Measurements from ENCODE around the gene CYP27B1. TPM values are rescaled to one million over a fixed set of nuclear protein-coding genes. Genes with fewer than 3 reads are reported as not detected.
"Not testable (repeated sequence)": the region's sequence is repeated elsewhere in the genome, so short reads cannot be mapped to it uniquely, and the experiment has no call there.

The CYP27B1 gene
- polyA plus RNA-seq, 5 donors, result 0.99 to 2.5 (median 1.5) TPM

DNA sequence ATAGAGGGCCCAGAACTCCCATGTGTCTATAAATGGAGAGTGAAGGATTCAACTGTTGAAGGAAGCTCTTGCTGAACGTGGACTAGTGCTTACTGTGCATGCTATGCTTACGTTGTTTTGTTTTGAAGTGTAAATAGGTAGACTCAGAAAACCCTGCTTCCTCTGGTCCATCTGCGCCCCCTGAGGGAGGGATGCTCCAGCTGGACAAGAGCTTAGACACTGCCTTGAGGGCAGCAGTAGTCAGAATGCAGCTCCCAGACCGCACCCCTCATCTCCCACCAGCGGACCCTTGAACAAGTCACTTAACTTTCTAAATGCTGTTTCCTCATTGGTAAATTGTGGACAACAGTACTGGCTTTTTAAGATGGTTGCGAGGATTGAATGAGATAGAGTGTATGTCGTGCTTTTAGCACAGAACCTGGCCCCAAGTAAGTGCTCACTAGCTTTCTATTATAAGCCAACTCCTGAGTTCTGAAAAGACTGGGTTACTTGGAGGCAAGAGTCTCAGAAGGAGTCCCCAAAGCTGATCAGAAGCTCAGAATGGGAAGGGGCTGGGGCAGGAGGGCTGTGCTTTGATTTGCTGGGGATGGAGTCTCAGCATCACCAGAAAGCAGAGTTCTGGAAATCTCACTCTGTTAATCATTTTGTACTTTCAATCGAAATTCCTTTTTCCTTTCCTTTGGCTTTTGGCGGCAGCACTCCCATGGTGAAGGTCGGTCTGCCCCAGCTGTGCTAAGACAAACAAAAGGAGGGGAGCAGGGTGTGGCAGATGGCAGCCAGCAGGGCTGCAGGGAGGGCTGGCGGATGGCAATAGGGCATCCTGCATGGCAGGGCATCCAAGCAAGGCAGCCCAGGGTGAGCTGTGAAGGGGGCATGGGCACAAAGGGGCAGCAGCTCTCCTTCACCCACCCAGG, 43.9 kb downstream of the CYP27B1 start:
- no peak for DNase-seq

GRCh38 chr12:57721846-57722608, 44.9 kb downstream of the CYP27B1 start:
- DNase-seq, result not testable (repeated sequence)

GRCh38 chr12:57720606-57721595, 46.0 kb downstream of the CYP27B1 start:
- DNase-seq, result no peak

DNA sequence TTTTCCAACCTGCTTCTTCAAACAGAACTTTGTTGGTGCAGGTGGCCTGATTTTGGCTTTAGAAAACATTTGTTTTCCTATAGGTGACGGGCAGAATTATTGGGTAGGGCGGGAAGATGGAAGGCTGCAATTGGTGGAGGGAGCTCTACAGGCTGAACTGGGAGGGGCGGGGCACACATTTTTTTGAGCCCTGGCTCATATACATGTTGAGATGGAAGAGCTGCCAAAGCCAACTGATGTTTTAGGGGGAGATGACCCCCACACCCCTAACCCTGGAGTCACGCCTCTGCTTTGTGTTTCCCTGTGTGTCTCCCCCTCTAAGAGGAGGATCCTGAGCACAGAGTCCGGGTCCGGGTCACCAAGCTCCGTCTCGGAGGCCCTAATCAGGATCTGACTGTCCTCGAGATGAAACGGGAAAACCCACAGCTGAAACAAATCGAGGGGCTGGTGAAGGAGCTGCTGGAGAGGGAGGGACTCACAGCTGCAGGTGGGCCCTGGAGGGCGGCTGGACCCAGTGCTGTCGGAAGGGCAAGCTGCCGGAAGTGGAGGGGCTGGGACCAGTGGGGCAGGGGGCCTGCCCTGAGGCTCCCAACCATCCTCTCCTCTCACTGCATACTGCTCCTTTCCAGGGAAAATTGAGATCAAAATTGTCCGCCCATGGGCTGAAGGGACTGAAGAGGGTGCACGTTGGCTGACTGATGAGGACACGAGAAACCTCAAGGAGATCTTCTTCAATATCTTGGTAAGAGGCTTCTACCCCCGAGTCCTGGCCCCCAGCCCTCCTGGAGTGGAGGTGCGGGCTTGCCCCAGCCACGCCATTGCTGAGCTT, 46.9 kb downstream of the CYP27B1 start:
- no peak for DNase-seq

GRCh38 chr12:57718641-57719528, 48.0 kb downstream of the CYP27B1 start:
- no peak for DNase-seq

GRCh38 chr12:57717846-57718640, 48.8 kb downstream of the CYP27B1 start:
- DNase-seq, result no peak

- DNase-seq, result no peak
Observed at GRCh38 chr12:57717131-57717530, 49.7 kb downstream of the CYP27B1 start.

DNA sequence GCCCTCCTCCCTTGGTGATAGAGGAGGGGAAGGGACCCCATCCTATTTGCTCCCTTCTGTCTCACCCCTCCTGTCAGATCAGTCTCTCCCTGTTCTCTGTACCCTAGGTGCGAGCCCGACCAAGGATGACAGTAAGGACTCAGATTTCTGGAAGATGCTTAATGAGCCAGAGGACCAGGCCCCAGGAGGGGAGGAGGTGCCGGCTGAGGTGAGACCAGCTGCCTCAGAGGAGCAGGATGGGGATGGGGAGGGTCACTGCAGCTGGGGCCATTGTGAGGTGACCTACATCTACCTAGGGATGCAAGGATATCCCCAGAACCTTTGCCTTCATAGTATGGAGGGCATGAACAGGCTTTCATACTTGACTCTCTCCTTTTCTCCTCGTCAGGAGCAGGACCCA, 50.6 kb downstream of the CYP27B1 start:
- DNase-seq, result no peak

DNA sequence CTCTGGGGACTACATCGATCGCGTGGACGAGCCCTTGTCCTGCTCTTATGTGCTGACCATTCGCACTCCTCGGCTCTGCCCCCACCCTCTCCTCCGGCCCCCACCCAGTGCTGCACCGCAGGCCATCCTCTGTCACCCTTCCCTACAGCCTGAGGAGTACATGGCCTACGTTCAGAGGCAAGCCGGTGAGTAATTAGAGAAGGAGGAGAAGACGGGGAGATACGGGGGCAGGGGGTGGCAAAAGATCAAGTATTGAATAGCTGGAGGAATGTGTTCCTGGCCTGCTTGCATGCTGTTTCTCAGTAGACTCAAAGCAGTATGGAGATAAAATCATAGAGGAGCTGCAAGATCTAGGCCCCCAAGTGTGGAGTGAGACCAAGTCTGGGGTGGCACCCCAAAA, 51.1 kb downstream of the CYP27B1 start:
- no peak for DNase-seq

GRCh38 chr12:57715036-57715748, 51.7 kb downstream of the CYP27B1 start:
- DNase-seq, result not testable (repeated sequence)

- DNase-seq, result no peak
Observed at GRCh38 chr12:57713209-57713608, 53.7 kb downstream of the CYP27B1 start.

DNA sequence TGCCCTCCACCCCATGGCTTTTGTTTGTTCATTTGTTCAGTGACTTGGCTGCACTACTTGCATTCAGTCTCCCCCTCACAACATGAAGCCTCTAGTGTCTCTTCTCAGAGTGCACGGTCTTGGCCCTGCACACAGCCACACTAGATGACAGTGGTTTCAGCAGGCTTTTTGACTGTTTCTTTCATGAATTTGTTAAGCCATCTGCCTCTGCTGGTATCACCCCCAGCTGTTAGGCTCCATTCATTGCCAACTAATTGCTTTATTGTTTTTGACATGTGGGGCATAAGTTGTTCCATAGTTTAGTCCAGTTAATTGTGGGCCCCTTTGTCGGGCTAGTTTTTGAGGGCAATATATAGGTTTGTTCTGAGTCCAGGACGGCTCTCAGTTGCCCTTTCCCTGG, 54.2 kb downstream of the CYP27B1 start:
- no peak for DNase-seq

Other genes starting within 250 kb of the CYP27B1 start
- gene DDIT3, start 246.6 kb downstream of the CYP27B1 start, polyA plus RNA-seq (ENCODE audit: insufficient read depth in 1 of 5, insufficient read length in 5 of 5, low replicate concordance in 1 of 5), result 10 to 100 TPM; 18.1 to 26.4 (median 19.2) TPM
- 10 to 100 TPM; 55.7 to 78.7 (median 72.7) TPM for gene MBD6, start 244.3 kb downstream of the CYP27B1 start, polyA plus RNA-seq (ENCODE audit: insufficient read depth in 1 of 5, insufficient read length in 5 of 5, low replicate concordance in 1 of 5)
- 100 to 1,000 TPM; 149 to 169 (median 154) TPM for gene DCTN2, start 219.9 kb downstream of the CYP27B1 start, polyA plus RNA-seq (ENCODE audit: insufficient read depth in 1 of 5, insufficient read length in 5 of 5, low replicate concordance in 1 of 5)
- gene KIF5A, start 217.0 kb downstream of the CYP27B1 start, polyA plus RNA-seq (ENCODE audit: insufficient read depth in 1 of 5, insufficient read length in 5 of 5, low replicate concordance in 1 of 5), result 1 to 10 TPM; 4.6 to 6.1 (median 5.1) TPM
- 10 to 100 TPM; 18.1 to 22.8 (median 20.1) TPM for gene PIP4K2C, start 175.9 kb downstream of the CYP27B1 start, polyA plus RNA-seq (ENCODE audit: insufficient read depth in 1 of 5, insufficient read length in 5 of 5, low replicate concordance in 1 of 5)
- 10 to 100 TPM; 52.7 to 65.6 (median 61.0) TPM for gene DTX3, start 162.3 kb downstream of the CYP27B1 start, polyA plus RNA-seq (ENCODE audit: insufficient read depth in 1 of 5, insufficient read length in 5 of 5, low replicate concordance in 1 of 5)
- 10 to 100 TPM; 38.6 to 50.4 (median 46.4) TPM for gene ARHGEF25, start 155.6 kb downstream of the CYP27B1 start, polyA plus RNA-seq (ENCODE audit: insufficient read depth in 1 of 5, insufficient read length in 5 of 5, low replicate concordance in 1 of 5)
- 1 to 10 TPM in 4 of 5 donors, under 1 TPM in 1; 0.82 to 1.7 (median 1.6) TPM for gene B4GALNT1, start 133.9 kb downstream of the CYP27B1 start, polyA plus RNA-seq (ENCODE audit: insufficient read depth in 1 of 5, insufficient read length in 5 of 5, low replicate concordance in 1 of 5)
- 100 to 1,000 TPM; 194 to 241 (median 220) TPM for gene OS9, start 72.9 kb downstream of the CYP27B1 start, polyA plus RNA-seq (ENCODE audit: insufficient read depth in 1 of 5, insufficient read length in 5 of 5, low replicate concordance in 1 of 5)
- 1 to 10 TPM in 1 of 5 donors, under 1 TPM in 4; 0.27 to 1.1 (median 0.61) TPM for gene AGAP2, start 28.3 kb downstream of the CYP27B1 start, polyA plus RNA-seq (ENCODE audit: insufficient read depth in 1 of 5, insufficient read length in 5 of 5, low replicate concordance in 1 of 5)
- gene TSPAN31, start 22.0 kb downstream of the CYP27B1 start, polyA plus RNA-seq (ENCODE audit: insufficient read depth in 1 of 5, insufficient read length in 5 of 5, low replicate concordance in 1 of 5), result 10 to 100 TPM; 68.8 to 94.6 (median 79.4) TPM
- gene CDK4, start 14.8 kb downstream of the CYP27B1 start, polyA plus RNA-seq (ENCODE audit: insufficient read depth in 1 of 5, insufficient read length in 5 of 5, low replicate concordance in 1 of 5), result 100 to 1,000 TPM; 221 to 296 (median 246) TPM
- gene MARCHF9, start 12.0 kb downstream of the CYP27B1 start, polyA plus RNA-seq (ENCODE audit: insufficient read depth in 1 of 5, insufficient read length in 5 of 5, low replicate concordance in 1 of 5), result 10 to 100 TPM; 15.6 to 22.5 (median 19.9) TPM
- 10 to 100 TPM; 26.2 to 41.1 (median 31.3) TPM for gene METTL1, start 5.0 kb upstream of the CYP27B1 start, polyA plus RNA-seq (ENCODE audit: insufficient read depth in 1 of 5, insufficient read length in 5 of 5, low replicate concordance in 1 of 5)
- gene EEF1AKMT3, start 5.5 kb upstream of the CYP27B1 start, polyA plus RNA-seq (ENCODE audit: insufficient read depth in 1 of 5, insufficient read length in 5 of 5, low replicate concordance in 1 of 5), result 10 to 100 TPM; 15.6 to 18.6 (median 17.2) TPM
- gene TSFM, start 15.7 kb upstream of the CYP27B1 start, polyA plus RNA-seq (ENCODE audit: insufficient read depth in 1 of 5, insufficient read length in 5 of 5, low replicate concordance in 1 of 5), result 10 to 100 TPM; 24.1 to 37.1 (median 35.6) TPM
- gene AVIL, start 51.7 kb upstream of the CYP27B1 start, polyA plus RNA-seq (ENCODE audit: insufficient read depth in 1 of 5, insufficient read length in 5 of 5, low replicate concordance in 1 of 5), result 10 to 100 TPM; 10.8 to 18.6 (median 15.7) TPM
- 100 to 1,000 TPM; 256 to 312 (median 291) TPM for gene CTDSP2, start 79.7 kb upstream of the CYP27B1 start, polyA plus RNA-seq (ENCODE audit: insufficient read depth in 1 of 5, insufficient read length in 5 of 5, low replicate concordance in 1 of 5)
- gene ATP23, start 174.5 kb upstream of the CYP27B1 start, polyA plus RNA-seq (ENCODE audit: insufficient read depth in 1 of 5, insufficient read length in 5 of 5, low replicate concordance in 1 of 5), result 10 to 100 TPM in 3 of 5 donors, 1 to 10 TPM in 2; 7.2 to 13.9 (median 11.4) TPM

Measured in right lung (tissue), 5 donors.